ENCODE data around the gene CBX4.

CBX4 gene

DNA sequence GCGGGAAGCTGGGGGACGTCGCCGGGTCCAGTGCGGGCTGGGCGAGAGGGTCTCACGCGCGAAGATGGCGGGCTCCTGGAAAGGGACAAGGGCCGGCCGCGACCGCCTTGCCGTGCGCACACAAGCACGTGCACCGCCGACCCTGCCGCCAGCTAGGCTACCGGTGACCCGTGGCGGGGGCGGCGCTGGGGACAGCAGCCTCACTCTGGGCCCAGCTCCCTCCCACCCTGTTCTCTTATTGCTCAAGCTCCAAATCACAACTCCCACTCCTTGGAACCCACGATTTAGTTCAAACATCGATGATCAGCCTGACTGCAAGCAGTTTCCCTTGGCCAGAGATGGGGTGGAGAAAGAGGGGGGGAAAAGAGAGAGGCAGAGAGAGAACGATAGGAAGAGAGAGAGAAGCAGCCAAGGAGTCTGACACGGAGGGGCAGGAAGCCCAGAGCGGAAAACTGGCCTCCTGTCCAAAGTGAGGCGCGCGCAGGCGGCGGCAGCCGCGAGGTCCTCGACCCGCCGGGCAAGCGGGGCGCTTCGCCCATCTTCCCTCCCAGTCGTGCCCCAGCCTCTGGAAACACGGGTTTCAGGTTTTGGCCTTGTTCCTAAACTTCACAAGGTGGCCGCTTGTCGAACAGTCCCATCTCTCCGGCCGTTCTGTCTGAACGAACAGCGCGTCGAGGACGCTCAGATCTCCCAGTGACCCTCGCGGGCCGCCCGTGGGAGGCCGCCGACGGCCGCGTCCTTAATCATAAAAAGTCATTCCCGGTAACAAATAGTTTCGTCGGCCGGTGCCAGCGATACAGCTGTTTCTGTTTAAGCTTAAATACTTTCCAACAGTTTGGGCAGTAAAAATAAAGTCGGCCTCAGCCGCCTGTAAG lies 40.7 kb downstream of the CBX4 start:
- DNase-seq, result no peak

DNA sequence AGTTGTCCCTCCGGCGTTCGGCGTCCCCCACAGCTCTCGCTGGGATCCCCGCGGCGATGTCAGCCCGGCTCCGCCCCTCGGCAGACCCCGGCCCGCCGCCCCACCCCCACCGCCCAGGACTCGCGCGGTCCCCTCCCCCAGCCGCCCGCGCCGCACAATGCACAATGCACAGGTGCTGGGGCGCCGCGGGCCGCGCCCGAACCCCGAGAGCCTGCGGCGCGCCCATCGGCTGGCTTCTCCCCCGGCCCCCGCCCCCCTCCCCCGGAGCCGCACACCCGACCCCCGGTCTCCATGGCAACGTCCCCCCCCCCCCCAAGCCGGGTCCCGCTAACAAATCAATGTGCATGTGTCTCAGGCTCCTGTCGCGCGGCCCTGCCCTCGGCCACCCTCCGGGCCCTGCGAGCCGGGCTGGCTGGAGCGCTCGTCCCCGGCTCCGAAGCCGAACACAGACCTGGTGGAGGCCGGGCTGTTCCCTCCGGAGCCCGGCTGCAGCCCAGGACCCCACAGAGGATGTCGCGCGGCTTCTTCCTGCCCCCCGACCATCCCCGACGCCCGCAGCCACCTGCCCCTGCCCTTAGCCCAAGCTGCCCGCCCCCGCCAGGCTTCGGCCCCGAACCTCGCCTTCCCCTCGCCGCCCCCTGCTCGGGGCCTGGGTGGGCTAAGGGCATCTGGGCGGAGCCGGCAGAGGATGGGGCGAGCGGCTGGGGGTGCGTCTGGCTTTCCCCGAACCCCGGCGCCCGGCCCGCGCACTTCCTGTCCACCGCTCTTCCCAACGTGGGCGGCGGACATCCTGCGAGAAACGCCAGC lies 41.5 kb downstream of the CBX4 start:
- no peak for DNase-seq

DNA sequence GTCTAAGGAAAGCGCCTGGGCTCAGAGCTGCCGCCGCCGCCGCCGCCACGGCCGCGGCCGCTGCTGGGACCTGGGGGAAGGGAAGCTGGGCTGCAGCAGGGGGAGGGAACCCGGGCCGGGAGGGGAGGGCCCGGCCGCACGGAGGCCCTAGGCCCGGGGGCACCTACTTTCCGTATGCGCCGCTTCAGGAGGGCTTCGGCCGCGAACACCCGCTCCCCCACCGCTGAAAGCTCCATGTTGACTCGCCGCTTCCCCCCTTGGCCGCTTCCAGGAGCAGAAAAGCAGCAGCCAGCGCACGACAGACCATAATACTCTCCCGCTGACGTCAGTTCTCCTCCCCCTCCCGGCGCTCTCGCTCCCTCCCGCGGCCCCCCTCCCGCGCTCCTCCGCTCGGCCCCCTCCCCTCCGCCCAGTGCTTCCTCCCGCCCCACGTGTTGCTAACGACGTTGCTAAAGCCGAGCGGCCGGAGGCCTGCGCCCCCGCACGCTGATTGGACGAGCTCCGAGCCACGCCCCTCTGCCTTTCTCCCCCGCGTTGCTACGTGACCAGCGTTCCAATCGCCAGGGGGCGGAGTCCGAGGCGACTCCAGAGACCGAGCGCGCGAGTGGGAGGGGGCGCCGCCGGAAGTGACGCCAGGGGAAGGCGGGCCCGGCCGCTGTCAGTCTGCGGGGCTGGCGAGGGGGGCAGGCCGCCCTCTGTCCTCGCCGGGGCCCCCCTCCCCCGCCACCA lies 42.3 kb downstream of the CBX4 start, which contains the start of gene CBX8:
CBX8 (minus strand) TSS at position 315 of the 729 bp plus-strand sequence; CDS start at position 236, 79 bp downstream.
- DNase-seq, result peak; percentile 99

DNA sequence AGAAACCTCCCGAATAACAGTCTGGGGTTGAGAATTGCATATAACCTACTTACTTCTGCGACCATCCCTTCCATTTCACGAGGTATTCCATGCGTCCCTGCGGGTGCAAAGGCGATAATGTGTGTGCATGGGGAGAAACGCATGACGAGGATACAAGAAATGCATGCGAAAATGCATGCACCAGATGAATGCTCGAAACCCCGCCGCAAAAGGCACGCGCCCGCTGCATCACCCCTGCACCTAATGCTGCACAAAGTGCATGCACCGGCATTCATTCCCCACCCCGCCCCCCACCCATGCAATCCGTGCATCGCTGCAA lies 42.8 kb downstream of the CBX4 start:
- DNase-seq, result no peak

DNA sequence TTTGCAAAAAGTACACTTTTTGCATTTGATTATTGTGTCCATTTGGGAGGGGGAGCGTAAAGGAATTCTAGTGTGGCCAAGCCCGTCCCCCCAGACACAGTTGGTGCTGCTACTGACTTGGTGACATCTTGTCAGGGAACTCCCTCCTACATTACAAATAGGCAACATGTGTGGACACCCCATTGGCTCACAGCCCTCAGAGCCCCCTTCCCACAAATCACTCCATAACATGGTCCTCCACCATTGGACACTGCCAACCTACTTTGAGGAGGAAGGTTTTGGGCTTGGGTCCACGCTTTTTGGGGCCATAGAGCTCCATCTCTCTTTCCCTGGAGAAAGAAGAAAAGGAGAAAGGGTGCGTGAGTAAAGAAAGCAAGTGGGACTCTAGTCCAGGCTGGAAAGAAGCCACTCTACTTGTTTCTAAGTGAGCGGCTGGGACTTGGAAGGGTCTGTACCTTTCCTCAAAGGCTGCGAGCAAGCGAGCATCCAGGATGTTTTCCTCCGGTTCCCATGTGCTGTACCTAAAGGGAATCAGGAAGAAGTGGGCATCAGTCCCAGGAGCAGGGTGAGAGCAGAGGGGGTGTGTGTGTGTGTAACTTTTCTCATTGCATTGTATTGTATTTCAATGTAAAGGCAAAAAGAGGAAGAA lies 43.3 kb downstream of the CBX4 start:
- no peak for DNase-seq

DNA sequence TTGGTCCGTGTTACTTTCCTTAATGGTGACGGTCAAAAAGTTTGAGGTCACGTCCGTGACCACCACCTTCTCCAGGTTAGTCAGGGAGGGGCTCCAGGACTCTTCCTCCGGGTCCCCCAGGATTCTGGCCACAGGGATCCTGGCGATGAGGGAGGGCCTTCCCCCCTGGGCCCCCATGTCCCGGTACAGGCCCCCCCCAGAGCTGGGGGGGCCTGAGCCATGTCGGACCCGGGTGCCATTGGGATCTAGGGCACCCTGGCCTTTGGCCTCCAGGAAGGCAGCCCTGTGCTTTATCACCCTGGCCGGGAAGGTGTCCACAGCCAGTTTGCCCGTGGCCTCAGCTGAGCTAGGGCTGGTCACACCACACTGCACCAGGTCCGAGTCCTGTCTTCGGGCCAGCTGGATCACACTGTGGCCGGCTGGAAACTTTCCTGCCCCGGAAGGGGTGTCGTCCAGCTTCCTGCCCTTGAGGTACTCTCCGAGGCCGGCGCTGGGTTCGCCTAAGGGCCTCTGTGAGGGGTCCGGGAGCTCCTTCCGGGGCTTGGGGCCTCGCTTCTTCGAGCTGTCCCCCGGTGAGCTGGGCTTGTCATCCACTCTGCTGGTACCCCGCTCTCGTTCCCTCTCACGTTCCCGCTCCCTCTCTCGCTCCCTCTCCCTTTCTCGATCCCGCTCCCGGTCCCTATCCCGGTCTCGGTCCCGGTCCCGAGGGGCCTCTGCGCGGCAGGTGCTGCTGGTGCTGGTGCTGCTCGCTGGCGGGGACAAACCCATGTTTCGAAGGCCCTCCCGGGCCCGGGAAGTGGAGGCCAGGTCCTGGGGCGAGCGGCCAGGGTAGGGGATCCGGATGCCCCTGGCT lies 44.4 kb downstream of the CBX4 start:
- DNase-seq, result no peak

DNA sequence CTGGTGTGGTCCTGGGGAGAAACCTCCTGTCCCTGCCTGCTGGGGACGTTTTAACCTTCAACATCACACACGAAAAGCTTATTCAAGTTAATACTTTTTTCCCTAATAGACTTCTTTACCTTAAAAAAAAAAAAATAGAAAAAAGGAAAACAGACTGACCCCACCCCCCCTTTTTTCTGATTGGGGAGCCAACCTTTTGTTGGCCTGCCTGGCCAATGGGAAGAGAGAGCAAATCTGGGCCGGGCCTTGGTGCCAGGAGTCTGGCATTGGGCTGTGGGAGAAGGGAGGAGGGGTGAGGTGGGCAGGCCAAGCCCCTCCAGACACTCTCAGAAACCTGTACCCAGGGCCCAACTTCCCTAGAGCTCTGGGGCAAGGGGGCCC lies 45.3 kb downstream of the CBX4 start:
- DNase-seq, result peak; percentile 72

DNA sequence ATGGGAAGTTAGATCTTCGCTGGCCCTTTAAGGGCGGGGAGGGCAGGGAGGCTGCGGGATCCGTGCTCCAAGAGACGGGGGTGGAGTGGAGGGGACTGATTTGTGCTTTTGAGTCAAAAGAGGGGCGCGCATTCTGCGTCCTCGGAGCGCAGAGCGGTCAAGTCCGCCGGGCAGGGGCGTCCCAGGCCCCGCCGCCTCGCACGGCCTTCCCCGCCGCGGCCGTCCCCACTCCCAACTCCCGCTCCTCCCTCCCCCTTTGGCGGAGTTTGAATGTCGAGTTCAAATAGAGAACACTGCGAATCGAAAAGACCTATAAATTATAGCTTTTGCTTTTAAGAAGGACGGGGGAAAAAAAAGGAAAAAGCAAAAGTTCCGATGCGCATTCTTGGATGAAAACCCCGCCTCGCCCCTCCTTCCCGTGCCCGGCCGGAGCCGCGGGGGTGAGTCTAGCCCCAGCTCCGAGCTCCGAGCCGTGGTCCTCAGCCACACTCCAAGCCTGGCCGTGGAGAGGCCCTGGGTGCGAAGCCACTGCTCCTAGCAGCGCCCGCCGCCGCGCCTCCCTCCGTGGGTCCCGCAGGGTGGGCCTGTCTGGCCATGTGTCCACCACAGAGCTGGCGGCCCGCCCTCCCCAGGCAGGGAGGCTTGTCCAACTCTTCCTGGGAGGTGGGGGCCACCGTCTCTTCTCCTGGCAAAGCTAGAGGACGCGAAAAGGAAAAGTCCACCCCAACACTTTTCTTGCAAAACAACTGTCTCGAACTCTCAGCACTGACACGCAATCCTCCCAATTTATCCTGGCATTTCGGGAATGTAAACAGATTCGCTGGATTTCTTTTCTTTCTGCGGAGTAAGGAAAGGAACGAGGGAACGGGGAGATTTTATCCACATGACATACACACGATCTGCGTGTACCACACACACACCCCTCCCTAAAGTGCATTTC lies 46.0 kb downstream of the CBX4 start:
- peak; percentile 84 for DNase-seq

DNA sequence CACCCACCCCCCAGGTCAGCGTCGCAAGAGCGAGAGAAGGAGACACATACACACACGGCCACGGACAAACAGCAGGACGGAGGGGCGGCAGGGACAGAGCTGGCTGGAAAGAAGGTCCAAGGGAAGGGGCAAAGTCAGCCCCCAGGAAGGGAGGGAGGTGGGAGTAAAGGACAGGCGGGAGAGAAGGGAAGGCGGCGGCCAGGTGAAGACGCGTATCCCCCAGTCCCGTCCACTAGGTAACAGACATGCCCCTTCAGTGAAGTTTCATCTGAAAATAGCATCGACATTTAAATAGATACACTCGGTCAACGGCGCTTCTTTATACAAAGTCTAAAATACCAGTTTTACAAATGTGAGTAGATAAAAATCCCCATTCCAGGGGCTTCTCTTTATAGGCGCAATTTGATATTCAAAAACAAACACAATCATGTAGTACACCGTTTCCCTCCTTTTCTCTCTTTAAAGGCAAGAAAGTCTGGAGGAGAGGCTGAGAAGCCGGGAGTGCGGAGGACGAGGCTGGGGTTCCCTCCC lies 46.8 kb downstream of the CBX4 start:
- no peak for DNase-seq

DNA sequence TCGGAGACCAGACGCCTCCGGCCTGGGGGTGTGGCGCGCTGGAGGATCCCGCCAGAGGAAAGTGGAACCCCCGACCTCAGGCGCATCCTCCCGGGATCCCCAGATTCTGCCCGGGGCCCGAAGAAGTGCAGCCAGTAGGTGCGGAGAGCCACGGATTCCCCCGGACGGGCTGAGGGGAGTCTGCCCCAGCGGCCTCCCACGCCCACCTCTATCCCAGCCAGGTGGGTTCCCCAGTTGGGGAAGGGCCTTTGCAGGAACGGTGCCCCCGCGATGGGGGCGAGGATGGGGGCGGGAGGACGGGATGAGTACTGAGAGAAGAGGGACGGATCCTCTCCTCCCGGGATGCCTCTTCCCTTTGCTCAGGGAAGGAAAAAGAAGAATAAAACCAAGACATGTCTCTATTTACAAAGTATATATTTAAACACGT lies 47.5 kb downstream of the CBX4 start:
- DNase-seq, result no peak

DNA sequence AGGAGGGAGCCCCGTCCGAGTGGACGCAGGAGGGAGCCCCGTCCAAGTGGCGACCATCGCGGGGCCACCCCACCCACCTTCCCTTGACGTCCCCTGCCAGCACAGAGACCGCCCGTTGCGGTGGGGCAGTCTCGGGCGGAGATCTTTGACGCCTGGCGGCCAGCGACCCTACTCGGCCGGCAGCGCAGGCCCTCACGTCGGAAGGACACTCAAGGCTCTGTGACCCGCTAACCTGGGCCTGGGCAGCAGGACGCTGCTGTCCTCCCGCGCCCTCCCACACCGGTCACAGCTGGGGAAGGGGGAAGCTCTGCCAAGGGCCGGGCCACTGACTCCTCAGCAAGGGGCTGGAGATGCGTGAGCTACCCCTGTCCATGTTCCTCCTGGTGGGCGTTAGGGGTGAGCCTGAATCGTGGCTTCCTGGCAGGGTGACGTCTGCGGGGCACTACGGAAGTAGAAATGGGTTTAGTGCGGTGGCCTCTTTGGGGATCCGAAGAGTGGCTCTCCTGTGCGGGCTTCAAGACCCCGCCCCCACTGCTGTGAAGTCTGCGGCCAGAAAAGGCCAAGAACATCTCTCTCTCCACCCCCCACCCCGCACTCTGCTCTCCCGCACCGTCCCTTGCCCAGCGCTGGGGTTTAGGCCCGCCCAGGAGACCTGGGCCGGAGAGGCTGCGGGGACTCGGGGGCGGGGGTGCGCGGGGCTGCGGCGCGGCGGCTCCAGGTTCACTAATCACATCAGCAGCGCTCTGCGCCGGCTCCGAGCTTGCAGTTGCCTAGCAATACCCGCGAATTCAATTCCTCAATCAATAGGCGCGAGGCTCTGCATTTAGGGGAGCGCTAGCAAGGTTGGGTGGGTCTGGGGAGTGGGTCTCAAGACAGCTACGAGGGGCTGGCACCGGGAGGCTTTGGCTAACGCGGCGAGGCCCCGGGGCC lies 48.2 kb downstream of the CBX4 start:
- DNase-seq, result no peak

DNA sequence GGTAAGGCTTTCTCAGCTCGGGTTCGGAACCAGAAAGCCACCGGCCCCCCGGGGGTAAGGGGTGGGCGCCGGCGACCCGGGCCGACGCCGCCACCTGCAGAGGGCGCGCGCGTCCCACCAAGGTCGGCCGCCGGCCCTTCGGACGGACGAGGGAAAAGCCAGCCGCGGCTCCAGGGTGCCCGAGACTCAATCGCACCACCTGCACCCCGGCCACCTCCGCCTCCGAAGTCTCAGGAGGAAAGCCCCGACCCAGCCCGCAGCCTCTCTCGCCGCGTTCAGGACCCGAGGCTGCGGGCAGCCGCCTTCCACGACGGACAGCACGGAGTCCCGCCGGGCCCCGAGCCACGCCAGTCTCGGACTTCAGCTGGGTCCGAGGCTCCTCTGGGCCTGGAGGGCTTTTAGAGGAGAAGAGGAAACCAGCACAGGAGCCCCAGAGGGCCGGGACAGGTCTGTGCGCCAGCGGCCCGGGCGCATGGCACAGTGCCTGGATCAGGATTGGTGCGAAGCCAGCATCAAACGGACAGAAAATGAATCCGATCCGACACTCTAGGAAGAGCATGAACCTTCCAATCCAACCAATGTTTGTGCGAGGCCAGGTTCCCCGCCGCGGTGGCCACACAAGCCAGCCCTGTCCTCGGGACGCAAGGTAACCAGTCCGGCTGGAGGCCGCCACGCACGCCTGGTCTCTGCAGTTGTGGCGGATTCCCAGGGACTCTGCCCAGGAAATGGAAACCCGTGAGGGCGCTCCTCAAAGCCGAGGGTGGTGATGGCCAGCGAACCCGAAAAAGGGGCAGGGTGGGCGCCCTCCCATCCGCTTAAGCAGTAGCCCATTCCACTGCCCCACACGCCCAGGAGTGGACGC lies 49.1 kb downstream of the CBX4 start:
- peak; percentile 36 for DNase-seq

DNA sequence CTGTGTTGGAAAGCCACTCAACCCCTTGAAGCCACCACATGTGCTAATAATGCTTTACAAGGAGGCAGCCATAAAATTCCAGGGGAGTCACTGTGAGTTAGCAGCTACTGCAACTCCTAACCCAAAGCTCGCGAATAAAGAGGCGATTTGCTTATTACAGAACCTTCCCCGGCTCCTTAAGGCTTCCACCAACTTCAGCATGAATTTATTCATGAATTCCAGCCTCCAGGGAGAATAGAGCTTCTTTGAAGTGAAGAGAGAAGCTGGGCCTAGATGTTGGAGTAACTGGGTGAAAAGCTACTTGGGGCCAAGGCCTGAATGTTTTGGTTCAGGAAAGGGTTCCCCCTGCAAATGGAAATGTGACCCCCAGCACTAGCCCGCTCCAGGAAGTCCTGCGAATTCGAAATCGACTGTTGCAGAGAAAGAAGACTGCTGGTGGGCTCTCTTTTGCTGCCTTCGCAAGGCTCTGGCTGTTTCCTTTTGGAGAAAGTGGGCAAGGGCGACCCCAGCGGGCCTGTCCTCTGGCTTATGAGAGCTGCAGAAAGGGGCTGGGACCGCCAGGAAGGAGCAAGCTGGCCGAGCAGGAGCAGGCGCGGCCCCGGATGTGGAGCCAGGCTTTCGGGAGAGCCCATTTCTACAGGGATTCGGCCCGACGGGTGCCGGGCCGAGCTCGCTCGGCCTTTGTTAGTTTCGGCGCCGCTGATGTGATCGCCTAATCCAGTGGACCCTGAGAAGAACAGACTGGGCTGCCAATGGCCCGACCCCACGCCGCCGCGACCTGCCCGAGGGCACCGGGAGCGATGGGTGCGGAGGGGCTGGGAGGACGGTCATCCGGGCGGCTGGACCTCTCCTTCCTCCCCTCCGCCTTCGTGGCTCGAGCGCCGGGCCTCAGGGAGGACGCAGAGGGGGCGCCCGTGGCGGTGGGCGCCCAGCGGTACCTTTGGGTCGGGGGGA lies 50.0 kb downstream of the CBX4 start:
- DNase-seq, result no peak

DNA sequence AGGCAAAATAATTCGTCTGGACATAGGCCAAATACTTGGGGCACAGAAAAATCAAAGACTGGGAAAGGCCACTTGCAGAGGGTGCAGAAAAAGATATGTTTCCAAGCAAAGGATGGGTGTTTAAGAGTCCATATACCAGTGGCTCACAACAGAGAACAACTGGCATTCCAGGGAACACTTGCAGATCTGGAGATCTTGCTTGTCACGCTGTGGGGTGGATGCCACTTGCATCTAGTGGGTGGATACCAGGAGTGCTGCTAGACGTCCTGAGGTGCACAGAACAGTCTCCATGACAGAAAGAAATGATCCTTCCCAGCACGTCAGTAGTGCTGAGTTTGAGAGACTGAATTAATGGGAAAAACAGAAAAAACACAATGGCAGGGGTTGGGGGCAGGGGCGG lies 50.8 kb downstream of the CBX4 start:
- no peak for DNase-seq

DNA sequence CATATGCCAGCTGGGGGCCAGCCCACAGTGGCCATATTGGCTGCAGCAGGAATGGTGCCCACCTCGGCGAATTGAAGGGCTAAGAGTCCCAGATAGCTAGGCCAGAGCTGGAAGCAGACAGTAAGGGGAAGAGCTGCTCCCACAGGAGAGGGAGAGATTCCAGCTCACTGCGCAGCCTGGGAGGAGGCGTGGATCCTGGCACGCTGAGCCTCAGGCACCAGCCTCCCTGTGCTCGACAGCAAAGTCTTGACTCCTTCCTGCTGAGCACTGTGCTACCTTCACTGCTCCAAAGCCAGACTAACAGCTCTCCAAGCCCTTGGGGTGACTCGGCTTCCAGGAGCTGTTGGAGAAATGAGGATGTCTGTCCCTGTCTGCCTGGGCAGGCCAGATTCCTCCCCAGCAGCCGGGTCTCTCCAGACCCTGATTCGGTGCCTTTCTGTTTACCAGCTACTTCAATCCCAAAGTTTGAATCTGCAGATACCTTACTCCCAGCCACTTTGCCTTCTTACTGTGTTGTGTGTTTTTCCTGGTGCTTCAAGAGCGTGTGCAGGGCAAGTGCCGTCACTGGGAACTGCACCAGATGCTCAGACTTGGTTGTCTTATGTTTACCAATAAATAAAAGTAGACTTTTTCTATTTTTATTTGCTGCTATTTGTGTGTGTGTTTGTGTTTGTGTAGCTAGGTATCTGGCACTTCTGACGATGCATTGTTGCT lies 52.2 kb downstream of the CBX4 start:
- no peak for DNase-seq
